Loucy (cell line): ENCODE results near the gene SNRPA1.

Experiments used
- EZH2phosphoT487 ChIP-seq: fragments of 200-600 bp; IDR thresholded peaks from 2 replicates; pipeline ENCODE4 v1.6.1; 2018; ENCODE audit warnings: antibody characterized with exemption, mild to moderate bottlenecking, moderate library complexity, borderline replicate concordance
- TF ChIP-seq, protein P1 (sequence below): fragments of 200-600 bp; sonication (generic); conservative IDR thresholded peaks from 2 replicates; pipeline ENCODE4 v1.5.1; 2014; ENCODE audit warnings: mild to moderate bottlenecking, antibody characterized with exemption, low read length

DNA sequence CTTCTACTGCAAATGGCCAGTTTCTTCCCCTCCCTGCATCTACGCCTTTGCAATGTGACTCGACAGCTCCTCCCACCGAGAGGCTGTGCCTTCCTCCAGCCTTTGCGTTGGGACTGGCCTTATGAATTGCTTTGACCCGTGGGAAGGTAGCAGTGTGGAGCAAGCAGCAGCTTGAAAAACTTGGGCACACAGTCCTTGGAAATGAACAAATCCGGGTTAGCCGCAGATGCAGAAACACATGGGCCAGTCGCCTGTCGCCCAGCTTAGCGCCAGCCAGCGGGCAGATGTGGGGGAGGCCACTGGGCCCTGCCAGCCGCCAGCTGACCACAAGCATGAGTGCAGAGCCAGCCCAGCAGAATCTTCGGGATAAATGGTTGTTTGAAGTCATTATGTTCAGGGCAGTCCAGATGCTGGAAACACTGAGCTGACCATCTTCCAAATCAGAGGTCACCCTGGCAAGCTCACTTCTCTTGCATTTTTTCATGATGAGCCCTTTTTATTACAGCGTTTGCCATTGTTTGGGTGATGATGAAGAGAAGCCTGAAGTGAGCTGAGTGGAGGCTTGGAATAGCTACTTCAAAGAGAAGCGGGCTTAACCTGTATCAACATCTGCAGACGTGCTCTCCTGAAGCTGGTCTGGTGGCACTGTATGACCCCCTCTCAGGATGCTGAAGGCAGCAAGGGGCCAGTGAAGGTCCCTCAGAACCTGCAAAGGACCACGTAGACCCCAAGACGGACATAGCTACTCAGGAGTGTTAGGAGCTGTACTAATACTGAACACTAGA is 27.5 kb downstream of the SNRPA1 start:
- TF ChIP-seq, protein P1, sequence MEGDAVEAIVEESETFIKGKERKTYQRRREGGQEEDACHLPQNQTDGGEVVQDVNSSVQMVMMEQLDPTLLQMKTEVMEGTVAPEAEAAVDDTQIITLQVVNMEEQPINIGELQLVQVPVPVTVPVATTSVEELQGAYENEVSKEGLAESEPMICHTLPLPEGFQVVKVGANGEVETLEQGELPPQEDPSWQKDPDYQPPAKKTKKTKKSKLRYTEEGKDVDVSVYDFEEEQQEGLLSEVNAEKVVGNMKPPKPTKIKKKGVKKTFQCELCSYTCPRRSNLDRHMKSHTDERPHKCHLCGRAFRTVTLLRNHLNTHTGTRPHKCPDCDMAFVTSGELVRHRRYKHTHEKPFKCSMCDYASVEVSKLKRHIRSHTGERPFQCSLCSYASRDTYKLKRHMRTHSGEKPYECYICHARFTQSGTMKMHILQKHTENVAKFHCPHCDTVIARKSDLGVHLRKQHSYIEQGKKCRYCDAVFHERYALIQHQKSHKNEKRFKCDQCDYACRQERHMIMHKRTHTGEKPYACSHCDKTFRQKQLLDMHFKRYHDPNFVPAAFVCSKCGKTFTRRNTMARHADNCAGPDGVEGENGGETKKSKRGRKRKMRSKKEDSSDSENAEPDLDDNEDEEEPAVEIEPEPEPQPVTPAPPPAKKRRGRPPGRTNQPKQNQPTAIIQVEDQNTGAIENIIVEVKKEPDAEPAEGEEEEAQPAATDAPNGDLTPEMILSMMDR: no peak
- TF ChIP-seq EZH2phosphoT487: no peak
